NCI-H146 (cell line): ENCODE results near the gene SH3RF1.
"Not testable (repeated sequence)": the region's sequence is repeated elsewhere in the genome, so short reads cannot be mapped to it uniquely, and the experiment has no call there.

ENCODE experiments used
- DNase-seq: peaks from one replicate; lab custom pipeline; 2025; lab: John Stamatoyannopoulos, UW

Gene SH3RF1

GRCh38 chr4:169270810-169271691 lies at the start of gene SH3RF1:
TSS of gene SH3RF1 (minus strand) at chr4:169270956. CDS start at chr4:169269212, 1,744 bp downstream.
- peak; percentile 53 for DNase-seq

GRCh38 chr4:169315530-169316343 lies 45.0 kb upstream of the SH3RF1 start:
- no peak for DNase-seq

GRCh38 chr4:169314906-169315305 lies 44.1 kb upstream of the SH3RF1 start:
- DNase-seq: peak; percentile 7

GRCh38 chr4:169313732-169314131 lies 43.0 kb upstream of the SH3RF1 start:
- no peak for DNase-seq

GRCh38 chr4:169312690-169313422 lies 42.1 kb upstream of the SH3RF1 start:
- DNase-seq: no peak

GRCh38 chr4:169311643-169312365 lies 41.0 kb upstream of the SH3RF1 start:
- peak; percentile 10 for DNase-seq

GRCh38 chr4:169309326-169309967 lies 38.7 kb upstream of the SH3RF1 start:
- no peak for DNase-seq

GRCh38 chr4:169307576-169307975 lies 36.8 kb upstream of the SH3RF1 start:
- DNase-seq: no peak

- DNase-seq: no peak
Measured at GRCh38 chr4:169305651-169306050, 34.9 kb upstream of the SH3RF1 start.

- no peak for DNase-seq
Measured at GRCh38 chr4:169305173-169305572, 34.4 kb upstream of the SH3RF1 start.

GRCh38 chr4:169295822-169296221 lies 25.1 kb upstream of the SH3RF1 start:
- DNase-seq: no peak

- no peak for DNase-seq
Measured at GRCh38 chr4:169293343-169294176, 22.8 kb upstream of the SH3RF1 start.

GRCh38 chr4:169287983-169288382 lies 17.2 kb upstream of the SH3RF1 start:
- DNase-seq: not testable (repeated sequence)

- DNase-seq: no peak
Measured at GRCh38 chr4:169286562-169287301, 16.0 kb upstream of the SH3RF1 start.

GRCh38 chr4:169283114-169283509 lies 12.4 kb upstream of the SH3RF1 start:
- no peak for DNase-seq

GRCh38 chr4:169282429-169283113 lies 11.8 kb upstream of the SH3RF1 start:
- DNase-seq: no peak

- no peak for DNase-seq
Measured at GRCh38 chr4:169279108-169279507, 8.4 kb upstream of the SH3RF1 start.

GRCh38 chr4:169278624-169279023 lies 7.9 kb upstream of the SH3RF1 start:
- DNase-seq: no peak

GRCh38 chr4:169277838-169278237 lies 7.1 kb upstream of the SH3RF1 start:
- not testable (repeated sequence) for DNase-seq
